WERI-Rb-1 (cell line): ENCODE data around the gene PSMF1.

ENCODE experiments used
- DNase-seq: peaks from one replicate; pipeline ENCODE4 v3.0.0-alpha.2; 2020
- H3K27ac ChIP-seq: fragments of 250-450 bp; sonication (Bioruptor Pico); 2 replicates; pipeline ENCODE4 v1.5.1; 2020; ENCODE audit warnings: mild to moderate bottlenecking, moderate library complexity
- H3K27me3 ChIP-seq: fragments of 250-450 bp; sonication (Bioruptor Pico); 2 replicates; pipeline ENCODE4 v1.5.1; 2021; ENCODE audit warnings: mild to moderate bottlenecking, low read depth, moderate library complexity; ENCODE audit not compliant: insufficient read depth, severe bottlenecking
- H3K36me3 ChIP-seq: fragments of 250-450 bp; sonication (Bioruptor Pico); 2 replicates; pipeline ENCODE4 v1.5.1; 2020; ENCODE audit warnings: mild to moderate bottlenecking, moderate library complexity
- H3K4me3 ChIP-seq: 2 replicates; pipeline ENCODE4 v1.5.1; 2011; ENCODE audit warnings: low read depth, mild to moderate bottlenecking, control low read depth, low read length
- H3K9me3 ChIP-seq: fragments of 250-450 bp; sonication (Bioruptor Pico); 2 replicates; pipeline ENCODE4 v1.5.1; 2021; ENCODE audit warnings: mild to moderate bottlenecking, moderate library complexity; ENCODE audit not compliant: severe bottlenecking
- CTCF ChIP-seq: IDR thresholded peaks from 2 replicates; pipeline ENCODE4 v1.5.1; 2011; ENCODE audit warnings: low read depth, mild to moderate bottlenecking, control low read depth, inconsistent platforms, low read length

PSMF1 gene

GRCh38 chr20:1102016-1102415 is 16.4 kb upstream of the PSMF1 start:
- Histone ChIP-seq H3K4me3 (no peak overlapping the region), H3K9me3 (peaks cover 8% of the 10 kb centered on the region), H3K36me3 (no peaks in the 10 kb centered on the region), H3K27me3 (no peaks in the 10 kb centered on the region), H3K27ac (no peak overlapping the region)
- no peak for DNase-seq
- TF ChIP-seq CTCF: no peak

- Histone ChIP-seq H3K27ac (no peak overlapping the region), H3K27me3 (no peaks in the 10 kb centered on the region), H3K9me3 (peaks cover 3% of the 10 kb centered on the region), H3K36me3 (no peaks in the 10 kb centered on the region), H3K4me3 (no peak overlapping the region)
- TF ChIP-seq CTCF: no peak
- no peak for DNase-seq
These were observed 14.7 kb upstream of the PSMF1 start for GRCh38 chr20:1103751-1104150.

DNA sequence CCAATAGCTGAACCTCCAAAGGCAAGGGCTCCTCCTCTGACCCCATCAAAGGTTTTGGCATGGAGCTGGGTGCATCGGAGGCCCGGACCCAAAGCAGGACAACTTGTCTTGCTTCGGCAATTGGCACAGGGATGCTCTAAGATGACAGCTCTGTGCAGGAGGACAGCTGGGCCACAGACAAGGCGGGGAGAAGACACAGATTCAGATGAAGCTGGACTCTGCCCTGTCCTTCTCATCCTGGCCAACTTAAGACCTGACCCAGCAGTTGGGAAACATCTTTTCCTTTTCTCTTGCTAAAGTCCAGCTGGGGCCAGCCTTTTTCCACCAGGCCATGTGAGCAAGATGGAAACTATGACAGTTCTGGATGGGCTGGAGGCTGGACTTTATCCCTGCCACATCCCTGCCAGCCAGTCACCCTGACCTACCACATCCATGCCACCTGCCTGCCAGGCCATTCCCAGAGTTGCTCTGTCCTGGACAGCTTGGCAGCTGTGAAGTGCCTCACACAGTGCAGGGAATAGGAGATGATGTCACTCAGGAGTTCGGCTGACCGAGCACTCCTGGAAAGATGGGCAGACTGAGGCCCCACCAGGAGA is 12.7 kb upstream of the PSMF1 start:
- no peaks in the 10 kb centered on the region for H3K27me3 ChIP-seq
- H3K9me3 ChIP-seq: peaks cover 3% of the 10 kb centered on the region
- no peak for TF ChIP-seq CTCF
- H3K27ac ChIP-seq: no peak overlapping the region
- H3K36me3 ChIP-seq: no peaks in the 10 kb centered on the region
- H3K4me3 ChIP-seq: no peak overlapping the region
- DNase-seq: no peak

DNA sequence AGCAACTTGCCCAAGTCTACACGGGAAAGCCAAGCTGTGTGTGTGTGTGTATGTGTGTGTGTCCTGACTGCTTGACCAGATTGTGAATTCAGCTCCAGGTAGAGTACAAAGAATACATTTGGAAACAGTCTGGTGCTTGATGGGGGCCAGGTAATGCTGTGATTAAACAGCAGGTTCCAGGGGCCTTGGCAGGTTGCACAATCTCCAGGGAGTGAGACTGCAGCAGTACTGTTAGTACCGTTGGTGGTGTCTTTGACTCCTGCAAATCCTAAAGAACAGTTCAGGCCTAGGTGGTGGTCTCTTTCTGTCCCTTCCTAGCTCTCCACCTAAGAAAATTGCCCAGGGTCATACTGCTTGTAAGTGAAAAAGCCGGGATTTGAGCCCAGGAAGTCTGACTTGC is 11.2 kb upstream of the PSMF1 start:
- H3K27ac ChIP-seq: no peak overlapping the region
- DNase-seq: no peak
- H3K27me3 ChIP-seq: no peaks in the 10 kb centered on the region
- H3K9me3 ChIP-seq: peaks cover under 1% of the 10 kb centered on the region
- no peaks in the 10 kb centered on the region for H3K36me3 ChIP-seq
- TF ChIP-seq CTCF: no peak
- H3K4me3 ChIP-seq: no peak overlapping the region

DNA sequence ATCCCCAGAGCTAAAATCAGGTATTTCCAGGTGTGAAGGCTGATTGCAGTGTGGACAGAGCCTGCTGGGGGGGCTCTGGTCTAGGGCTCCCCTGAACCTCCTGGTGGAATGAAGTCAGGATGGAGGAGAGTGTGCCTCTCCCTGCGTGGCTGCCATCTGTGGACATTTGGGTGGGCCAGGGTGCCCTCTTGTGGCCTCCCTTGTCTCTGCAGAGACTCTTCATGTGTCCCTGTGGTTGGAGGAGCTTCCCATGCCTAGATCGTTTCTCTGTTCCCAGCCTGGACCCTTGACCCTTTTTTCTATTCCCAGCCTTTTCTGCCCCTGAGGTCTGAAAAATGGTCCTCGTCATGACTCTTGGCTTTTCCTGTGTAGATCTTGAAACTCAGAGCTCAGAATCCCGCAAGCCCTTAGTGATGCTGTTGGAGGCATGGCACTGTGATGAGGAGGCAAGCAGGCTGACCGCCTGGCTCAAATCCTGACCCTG is 9.9 kb upstream of the PSMF1 start:
- peak; percentile 63 for DNase-seq
- Histone ChIP-seq H3K27me3 (no peaks in the 10 kb centered on the region), H3K9me3 (no peaks in the 10 kb centered on the region), H3K36me3 (no peaks in the 10 kb centered on the region), H3K27ac (no peak overlapping the region), H3K4me3 (no peak overlapping the region)
- peak; percentile 96 for TF ChIP-seq CTCF

- Histone ChIP-seq H3K9me3 (no peaks in the 10 kb centered on the region), H3K36me3 (no peaks in the 10 kb centered on the region), H3K4me3 (no peak overlapping the region), H3K27me3 (no peaks in the 10 kb centered on the region), H3K27ac (no peak overlapping the region)
- DNase-seq: no peak
- TF ChIP-seq CTCF: no peak
These were observed 5.5 kb upstream of the PSMF1 start for GRCh38 chr20:1112908-1113307.
